ENCODE results near the gene VPREB3. TPM values are rescaled to one million over a fixed set of nuclear protein-coding genes. Genes with fewer than 3 reads are reported as not detected.

VPREB3 gene
- total RNA-seq, 4 donors from 2014 or later, result not detected

- 77% methylated on average over 4 of the region's 4 CpGs for WGBS
- Histone ChIP-seq H3K27me3 (no peaks in the 10 kb centered on the region), H3K27ac (no peak overlapping the region), H3K9me3 (no peaks in the 10 kb centered on the region), H3K4me3 (no peak overlapping the region), H3K4me1 (peaks cover 2% of the 10 kb centered on the region), H3K36me3 (no peaks in the 10 kb centered on the region)
- TF ChIP-seq POLR2A (IDR thresholded peaks at IDR 0.05) (no peak), CTCF (IDR thresholded peaks at IDR 0.05) (no peak), POLR2AphosphoS5 (IDR thresholded peaks at IDR 0.05) (no peak), EP300 (IDR thresholded peaks at IDR 0.05) (no peak)
- DNase-seq (ENCODE audit: low spot score in 2 of 2), result no peak
Measured at GRCh38 chr22:23756891-23757290, 2.7 kb upstream of the VPREB3 start.

GRCh38 chr22:23755711-23756110, 1.5 kb upstream of the VPREB3 start:
- Histone ChIP-seq H3K4me1 (peaks cover 9% of the 10 kb centered on the region), H3K9me3 (no peaks in the 10 kb centered on the region), H3K27ac (no peak overlapping the region), H3K4me3 (no peak overlapping the region), H3K27me3 (no peaks in the 10 kb centered on the region), H3K36me3 (no peaks in the 10 kb centered on the region)
- WGBS, result 82% methylated on average over 8 of the region's 8 CpGs
- DNase-seq (ENCODE audit: low spot score in 2 of 2), result no peak
- TF ChIP-seq EP300 (IDR thresholded peaks at IDR 0.05), result no peak
- TF ChIP-seq POLR2AphosphoS5 (IDR thresholded peaks at IDR 0.05), result no peak
- no peak for TF ChIP-seq CTCF (IDR thresholded peaks at IDR 0.05)
- TF ChIP-seq POLR2A (IDR thresholded peaks at IDR 0.05), result no peak

GRCh38 chr22:23754980-23755636, 883 bp upstream of the VPREB3 start:
- Histone ChIP-seq H3K4me3 (no peak overlapping the region), H3K27ac (no peak overlapping the region), H3K36me3 (no peaks in the 10 kb centered on the region), H3K9me3 (no peaks in the 10 kb centered on the region), H3K4me1 (peaks cover 15% of the 10 kb centered on the region), H3K27me3 (no peaks in the 10 kb centered on the region)
- no peak for DNase-seq (ENCODE audit: low spot score in 2 of 2)
- no peak for TF ChIP-seq EP300 (IDR thresholded peaks at IDR 0.05)
- 66% methylated on average over 6 of the region's 6 CpGs for WGBS

GRCh38 chr22:23753385-23753784, 840 bp downstream of the VPREB3 start:
- Histone ChIP-seq H3K9me3 (no peaks in the 10 kb centered on the region), H3K27me3 (no peaks in the 10 kb centered on the region), H3K4me3 (no peak overlapping the region), H3K27ac (no peak overlapping the region), H3K4me1 (peaks cover 22% of the 10 kb centered on the region), H3K36me3 (no peaks in the 10 kb centered on the region)
- 71% methylated on average over 2 of the region's 2 CpGs for WGBS
- TF ChIP-seq CTCF (IDR thresholded peaks at IDR 0.05) (no peak), EP300 (IDR thresholded peaks at IDR 0.05) (no peak), POLR2A (IDR thresholded peaks at IDR 0.05) (no peak), POLR2AphosphoS5 (IDR thresholded peaks at IDR 0.05) (no peak)
- DNase-seq (ENCODE audit: low spot score in 2 of 2), result no peak

- WGBS, result 94% methylated on average over 10 of the region's 16 CpGs
- no peak for TF ChIP-seq CTCF (IDR thresholded peaks at IDR 0.05)
- DNase-seq (ENCODE audit: low spot score in 2 of 2), result no peak
- Histone ChIP-seq H3K36me3 (no peaks in the 10 kb centered on the region), H3K4me3 (no peak overlapping the region), H3K9me3 (no peaks in the 10 kb centered on the region), H3K4me1 (peaks cover 22% of the 10 kb centered on the region), H3K27ac (no peak overlapping the region), H3K27me3 (no peaks in the 10 kb centered on the region)
Measured at GRCh38 chr22:23752750-23753149, 1.5 kb downstream of the VPREB3 start.
